WTC11 (cell line): Measurements from ENCODE around the gene KDM4B. TPM values are rescaled to one million over a fixed set of nuclear protein-coding genes. Genes with fewer than 3 reads are reported as not detected.

Source experiments
- ATAC-seq: fragments of 200-7000 bp; cut with Tn5 transposase; 2 replicates; pipeline ENCODE4 v1.10.0; 2021; ENCODE audit warnings: mild to moderate bottlenecking, moderate library complexity
- CTCF ChIA-PET: fragments of 300-600 bp; sonication (Branson Sonifier 250); formaldehyde crosslinking; loops from one replicate; lab custom pipeline; 2021; ENCODE audit warnings: antibody characterized with exemption; lab: Charles Lee
- POLR2A ChIA-PET: fragments of 350-600 bp; sonication (Branson Sonifier 250); formaldehyde crosslinking; loops from one replicate; lab custom pipeline; 2021; ENCODE audit warnings: antibody characterized with exemption; lab: Charles Lee
- DNase-seq: peaks from one replicate; pipeline ENCODE4 v3.0.0; 2021; ENCODE audit warnings: low spot score
- H3K27ac Mint-ChIP-seq: 2 replicates; pipeline ENCODE4 v1.8.0; 2021; ENCODE audit warnings: mixed read lengths
- H3K27me3 Mint-ChIP-seq: 2 replicates; pipeline ENCODE4 v1.8.0; 2021; ENCODE audit warnings: low read depth, mild to moderate bottlenecking, moderate library complexity, mixed read lengths
- H3K36me3 Mint-ChIP-seq: 2 replicates; pipeline ENCODE4 v1.8.0; 2021; ENCODE audit warnings: mixed read lengths
- H3K4me1 Mint-ChIP-seq: 2 replicates; pipeline ENCODE4 v1.8.0; 2022; ENCODE audit warnings: mixed read lengths
- H3K4me3 Mint-ChIP-seq: 2 replicates; pipeline ENCODE4 v1.8.0; 2021; ENCODE audit warnings: mild to moderate bottlenecking, moderate library complexity, mixed read lengths
- H3K9me3 Mint-ChIP-seq: 2 replicates; pipeline ENCODE4 v1.8.0; 2021; ENCODE audit warnings: mixed read lengths
- AR ChIP-seq: fragments of 250-450 bp; sonication (Bioruptor Pico); IDR thresholded peaks from 2 replicates; pipeline ENCODE4 v1.9.0; 2021; ENCODE audit warnings: mild to moderate bottlenecking
- ATF1 ChIP-seq: sonication (generic); formaldehyde crosslinking; IDR thresholded peaks from 2 replicates; pipeline ENCODE4 v1.8.1; 2023; ENCODE audit warnings: mild to moderate bottlenecking, moderate library complexity, missing genetic modification reagents
- CREM ChIP-seq: sonication (generic); formaldehyde crosslinking; IDR thresholded peaks from 2 replicates; pipeline ENCODE4 v1.8.1; 2022; ENCODE audit warnings: mild to moderate bottlenecking, missing genetic modification reagents, moderate library complexity
- E2F4 ChIP-seq: sonication (generic); formaldehyde crosslinking; IDR thresholded peaks from 2 replicates; pipeline ENCODE4 v1.8.1; 2022; ENCODE audit warnings: low read depth, mild to moderate bottlenecking, moderate library complexity, missing genetic modification reagents, borderline replicate concordance
- EMX1 ChIP-seq: fragments of 250-450 bp; sonication (Bioruptor Pico); IDR thresholded peaks from 2 replicates; pipeline ENCODE4 v1.8.0; 2021; ENCODE audit warnings: mild to moderate bottlenecking
- ETV6 ChIP-seq: sonication (generic); formaldehyde crosslinking; IDR thresholded peaks from 2 replicates; pipeline ENCODE4 v1.8.1; 2022; ENCODE audit warnings: mild to moderate bottlenecking, missing genetic modification reagents
- FOXJ3 ChIP-seq: sonication (generic); formaldehyde crosslinking; IDR thresholded peaks from 2 replicates; pipeline ENCODE4 v1.9.0; 2021; ENCODE audit warnings: missing genetic modification reagents, mild to moderate bottlenecking, borderline replicate concordance
- FOXK1 ChIP-seq: sonication (generic); formaldehyde crosslinking; IDR thresholded peaks from 2 replicates; pipeline ENCODE4 v1.8.0; 2022; ENCODE audit warnings: mild to moderate bottlenecking, moderate library complexity, missing genetic modification reagents
- GTF2I ChIP-seq: fragments of 250-450 bp; sonication (Bioruptor Pico); conservative IDR thresholded peaks from 2 replicates; pipeline ENCODE4 v1.4.0; 2021; ENCODE audit warnings: mild to moderate bottlenecking
- IRF1 ChIP-seq: sonication (generic); formaldehyde crosslinking; IDR thresholded peaks from 2 replicates; pipeline ENCODE4 v1.8.0; 2023; ENCODE audit warnings: missing genetic modification reagents
- JUN ChIP-seq: sonication (generic); formaldehyde crosslinking; IDR thresholded peaks from 2 replicates; pipeline ENCODE4 v1.8.0; 2023; ENCODE audit warnings: mild to moderate bottlenecking, missing genetic modification reagents
- MAX ChIP-seq: sonication (generic); formaldehyde crosslinking; IDR thresholded peaks from 2 replicates; pipeline ENCODE4 v1.8.0; 2022; ENCODE audit warnings: mild to moderate bottlenecking, missing genetic modification reagents
- MLX ChIP-seq: sonication (generic); formaldehyde crosslinking; IDR thresholded peaks from 2 replicates; pipeline ENCODE4 v1.8.1; 2023; ENCODE audit warnings: mild to moderate bottlenecking, missing genetic modification reagents, moderate library complexity
- NFE2L1 ChIP-seq: sonication (generic); formaldehyde crosslinking; IDR thresholded peaks from 2 replicates; pipeline ENCODE4 v1.8.1; 2023; ENCODE audit warnings: missing genetic modification reagents
- NFYB ChIP-seq: sonication (generic); formaldehyde crosslinking; conservative IDR thresholded peaks from 2 replicates; pipeline ENCODE4 v1.8.0; 2022; ENCODE audit warnings: low read depth, missing genetic modification reagents
- NR3C1 ChIP-seq: sonication (generic); formaldehyde crosslinking; conservative IDR thresholded peaks from 2 replicates; pipeline ENCODE4 v1.8.1; 2023; ENCODE audit warnings: low read depth, mild to moderate bottlenecking, missing genetic modification reagents
- SMAD3 ChIP-seq: sonication (generic); formaldehyde crosslinking; IDR thresholded peaks from 2 replicates; pipeline ENCODE4 v1.8.0; 2022; ENCODE audit warnings: missing genetic modification reagents, mild to moderate bottlenecking, borderline replicate concordance
- SMAD4 ChIP-seq: sonication (generic); formaldehyde crosslinking; IDR thresholded peaks from 2 replicates; pipeline ENCODE4 v1.8.0; 2022; ENCODE audit warnings: mild to moderate bottlenecking, missing genetic modification reagents
- SOX15 ChIP-seq: fragments of 250-450 bp; sonication (Bioruptor Pico); IDR thresholded peaks from 2 replicates; pipeline ENCODE4 v1.9.0; 2021; ENCODE audit warnings: mild to moderate bottlenecking
- TEAD4 ChIP-seq: sonication (generic); formaldehyde crosslinking; IDR thresholded peaks from 2 replicates; pipeline ENCODE4 v1.8.0; 2022; ENCODE audit warnings: mild to moderate bottlenecking, missing genetic modification reagents
- USF1 ChIP-seq: sonication (generic); formaldehyde crosslinking; IDR thresholded peaks from 2 replicates; pipeline ENCODE4 v1.8.0; 2022; ENCODE audit warnings: mild to moderate bottlenecking, missing genetic modification reagents
- ZNF121 ChIP-seq: sonication (generic); formaldehyde crosslinking; IDR thresholded peaks from 2 replicates; pipeline ENCODE4 v1.8.0; 2023; ENCODE audit warnings: missing genetic modification reagents
- ZNF416 ChIP-seq: fragments of 250-450 bp; sonication (Bioruptor Pico); IDR thresholded peaks from 2 replicates; pipeline ENCODE4 v1.9.0; 2021; ENCODE audit warnings: mild to moderate bottlenecking, inconsistent platforms
- ZNF532 ChIP-seq: fragments of 250-450 bp; sonication (Bioruptor Pico); IDR thresholded peaks from 2 replicates; pipeline ENCODE4 v1.9.0; 2021; ENCODE audit warnings: mild to moderate bottlenecking, borderline replicate concordance
- ZSCAN18 ChIP-seq: fragments of 250-450 bp; sonication (Bioruptor Pico); IDR thresholded peaks from 2 replicates; pipeline ENCODE4 v2.1.2; 2022; ENCODE audit warnings: mild to moderate bottlenecking, moderate library complexity
- total RNA-seq: library from RNA; stranded (reverse); gene quantifications from 3 replicates; pipeline ENCODE4 v1.2.3, GENCODE V29; 2021

KDM4B gene
- total RNA-seq, 1 experiment from 2014 or later, result 43.2 TPM

GRCh38 chr19:5101871-5102270 is 133.0 kb downstream of the KDM4B start:
- TF ChIP-seq ZNF121 (CRISPR knock-in tag), result no peak
- TF ChIP-seq MLX (CRISPR knock-in tag), result no peak
- no peak for TF ChIP-seq JUN (CRISPR knock-in tag)
- no peak for TF ChIP-seq IRF1
- no peak for TF ChIP-seq CREM (CRISPR knock-in tag)
- TF ChIP-seq EMX1 (CRISPR knock-in tag), result no peak
- no peak for TF ChIP-seq ZSCAN18 (CRISPR knock-in tag)
- TF ChIP-seq GTF2I (CRISPR knock-in tag), result no peak
- no peak for TF ChIP-seq TEAD4
- TF ChIP-seq ETV6 (CRISPR knock-in tag), result no peak
- no peak for TF ChIP-seq SMAD3 (CRISPR knock-in tag)
- no peak for TF ChIP-seq AR (CRISPR knock-in tag)
- TF ChIP-seq NFYB (CRISPR knock-in tag), result no peak
- TF ChIP-seq USF1 (CRISPR knock-in tag), result no peak
- no peak for TF ChIP-seq FOXJ3
- no peak for TF ChIP-seq ATF1
- no peak for TF ChIP-seq NFE2L1 (CRISPR knock-in tag)
- TF ChIP-seq SOX15 (CRISPR knock-in tag), result no peak

GRCh38 chr19:5102520-5102919 is 133.6 kb downstream of the KDM4B start:
- no peak overlapping the region for H3K27ac Mint-ChIP-seq
- ChIA-PET POLR2A (no interaction called here), CTCF (no interaction called here)
- H3K9me3 Mint-ChIP-seq, result peaks cover 27% of the 10 kb centered on the region
- no peak for DNase-seq
- no peak overlapping the region for H3K4me3 Mint-ChIP-seq
- H3K27me3 Mint-ChIP-seq, result no peaks in the 10 kb centered on the region
- H3K4me1 Mint-ChIP-seq, result no peaks in the 10 kb centered on the region
- no peak for ATAC-seq
- peaks cover 36% of the 10 kb centered on the region for H3K36me3 Mint-ChIP-seq
- TF ChIP-seq ZNF416 (no peak), FOXK1 (CRISPR knock-in tag) (no peak), MAX (CRISPR knock-in tag) (no peak), E2F4 (no peak), ZNF532 (CRISPR knock-in tag) (no peak), NR3C1 (CRISPR knock-in tag) (no peak), GTF2I (CRISPR knock-in tag) (no peak), FOXJ3 (no peak), SMAD4 (CRISPR knock-in tag) (no peak)

More at GRCh38 chr19:5101871-5102270, 133.0 kb downstream of the KDM4B start:
- Mint-ChIP-seq H3K4me1 (no peaks in the 10 kb centered on the region), H3K27me3 (no peaks in the 10 kb centered on the region), H3K27ac (no peak overlapping the region; the same call in 1 of the 2 replicates), H3K9me3 (peaks cover 27% of the 10 kb centered on the region), H3K4me3 (no peak overlapping the region), H3K36me3 (peaks cover 43% of the 10 kb centered on the region)
- ATAC-seq, result no peak
- POLR2A ChIA-PET, result no interaction called here
- CTCF ChIA-PET, result interaction anchor here (0.6 kb wide), 1 partner anchor 146 kb away, joined by 4 read pairs; no protein-coding TSS in a partner anchor
- no peak for DNase-seq
